DND-41 (cell line): ENCODE results near the gene SLC35F2.

ENCODE experiments used
- ATAC-seq: fragments of 200-7000 bp; cut with Tn5 transposase; 3 replicates; pipeline ENCODE4 v1.9.1; 2021; ENCODE audit warnings: low read depth; ENCODE audit not compliant: insufficient read depth
- DNase-seq: peaks from one replicate; pipeline ENCODE4 v3.0.0-alpha.2; 2020
- H2AFZ ChIP-seq: 2 replicates; pipeline ENCODE4 v1.6.0; 2012; ENCODE audit warnings: low read depth, low read length
- H3K27ac ChIP-seq: 2 replicates; pipeline ENCODE4 v1.5.1; 2012; ENCODE audit warnings: low read length, inconsistent platforms
- H3K27me3 ChIP-seq: fragments of 200-600 bp; sonication (generic); 2 replicates; pipeline ENCODE4 v1.6.0; 2012; ENCODE audit warnings: low read length, mild to moderate bottlenecking, inconsistent platforms; ENCODE audit not compliant: insufficient read depth, poor library complexity
- H3K36me3 ChIP-seq: 2 replicates; pipeline ENCODE4 v1.5.1; 2012; ENCODE audit warnings: low read length, inconsistent platforms; ENCODE audit not compliant: insufficient read depth
- H3K4me1 ChIP-seq: 2 replicates; pipeline ENCODE4 v1.5.1; 2012; ENCODE audit warnings: mild to moderate bottlenecking, low read length; ENCODE audit not compliant: insufficient read depth
- H3K4me2 ChIP-seq: 2 replicates; pipeline ENCODE4 v1.6.0; 2012; ENCODE audit warnings: mild to moderate bottlenecking, moderate library complexity, low read length, inconsistent platforms; ENCODE audit not compliant: insufficient read depth
- H3K4me3 ChIP-seq, 2 experiments: fragments of 200-600 bp in 1 of 2; shearing (Covaris generic) in 1 of 2; 2 replicates each; pipeline ENCODE4 v1.5.1; 2012 to 2016; ENCODE audit warnings: inconsistent platforms in 2 of 2, low read length in 2 of 2, mild to moderate bottlenecking in 2 of 2, low read depth in 1 of 2, moderate library complexity in 1 of 2
- H3K79me2 ChIP-seq: 2 replicates; pipeline ENCODE4 v1.6.0; 2012; ENCODE audit warnings: low read length, inconsistent platforms; ENCODE audit not compliant: insufficient read depth
- H3K9ac ChIP-seq: 2 replicates; pipeline ENCODE4 v1.6.0; 2012; ENCODE audit warnings: low read depth, mild to moderate bottlenecking, inconsistent platforms, low read length, moderate library complexity
- H3K9me3 ChIP-seq: 2 replicates; pipeline ENCODE4 v1.5.1; 2012; ENCODE audit warnings: low read length, moderate library complexity, mild to moderate bottlenecking, inconsistent platforms; ENCODE audit not compliant: insufficient read depth, severe bottlenecking
- H4K20me1 ChIP-seq: 2 replicates; pipeline ENCODE4 v1.6.0; 2012; ENCODE audit warnings: low read length; ENCODE audit not compliant: insufficient read depth
- EZH2 ChIP-seq: IDR thresholded peaks from 3 replicates; pipeline ENCODE4 v1.6.1; 2012; ENCODE audit warnings: borderline replicate concordance, low read depth, mild to moderate bottlenecking, moderate library complexity, low read length, inconsistent platforms; ENCODE audit not compliant: severe bottlenecking
- TF ChIP-seq, protein P1 (sequence below): IDR thresholded peaks from 2 replicates; pipeline ENCODE4 v1.5.1; 2012; ENCODE audit warnings: borderline replicate concordance, low read length, moderate library complexity, mild to moderate bottlenecking; ENCODE audit not compliant: poor library complexity, severe bottlenecking; ENCODE audit errors: extremely low read depth

SLC35F2 gene

GRCh38 chr11:107851704-107852310 lies 6.8 kb downstream of the SLC35F2 start:
- H3K27me3 ChIP-seq = no peaks in the 10 kb centered on the region
- no peaks in the 10 kb centered on the region for H3K4me1 ChIP-seq
- no peak overlapping the region for H3K27ac ChIP-seq
- H3K36me3 ChIP-seq = no peaks in the 10 kb centered on the region
- no peak overlapping the region for H3K4me3 ChIP-seq
- no peak for ATAC-seq
- no peak overlapping the region for H3K9ac ChIP-seq
- no peak for DNase-seq
- H3K9me3 ChIP-seq = no peaks in the 10 kb centered on the region
- H2AFZ ChIP-seq = no peak overlapping the region
- no peak overlapping the region for H3K4me2 ChIP-seq
- no peaks in the 10 kb centered on the region for H3K79me2 ChIP-seq
- TF ChIP-seq, protein P1, sequence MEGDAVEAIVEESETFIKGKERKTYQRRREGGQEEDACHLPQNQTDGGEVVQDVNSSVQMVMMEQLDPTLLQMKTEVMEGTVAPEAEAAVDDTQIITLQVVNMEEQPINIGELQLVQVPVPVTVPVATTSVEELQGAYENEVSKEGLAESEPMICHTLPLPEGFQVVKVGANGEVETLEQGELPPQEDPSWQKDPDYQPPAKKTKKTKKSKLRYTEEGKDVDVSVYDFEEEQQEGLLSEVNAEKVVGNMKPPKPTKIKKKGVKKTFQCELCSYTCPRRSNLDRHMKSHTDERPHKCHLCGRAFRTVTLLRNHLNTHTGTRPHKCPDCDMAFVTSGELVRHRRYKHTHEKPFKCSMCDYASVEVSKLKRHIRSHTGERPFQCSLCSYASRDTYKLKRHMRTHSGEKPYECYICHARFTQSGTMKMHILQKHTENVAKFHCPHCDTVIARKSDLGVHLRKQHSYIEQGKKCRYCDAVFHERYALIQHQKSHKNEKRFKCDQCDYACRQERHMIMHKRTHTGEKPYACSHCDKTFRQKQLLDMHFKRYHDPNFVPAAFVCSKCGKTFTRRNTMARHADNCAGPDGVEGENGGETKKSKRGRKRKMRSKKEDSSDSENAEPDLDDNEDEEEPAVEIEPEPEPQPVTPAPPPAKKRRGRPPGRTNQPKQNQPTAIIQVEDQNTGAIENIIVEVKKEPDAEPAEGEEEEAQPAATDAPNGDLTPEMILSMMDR = no peak
- no peak for TF ChIP-seq EZH2
- H4K20me1 ChIP-seq = no peaks in the 10 kb centered on the region

DNA sequence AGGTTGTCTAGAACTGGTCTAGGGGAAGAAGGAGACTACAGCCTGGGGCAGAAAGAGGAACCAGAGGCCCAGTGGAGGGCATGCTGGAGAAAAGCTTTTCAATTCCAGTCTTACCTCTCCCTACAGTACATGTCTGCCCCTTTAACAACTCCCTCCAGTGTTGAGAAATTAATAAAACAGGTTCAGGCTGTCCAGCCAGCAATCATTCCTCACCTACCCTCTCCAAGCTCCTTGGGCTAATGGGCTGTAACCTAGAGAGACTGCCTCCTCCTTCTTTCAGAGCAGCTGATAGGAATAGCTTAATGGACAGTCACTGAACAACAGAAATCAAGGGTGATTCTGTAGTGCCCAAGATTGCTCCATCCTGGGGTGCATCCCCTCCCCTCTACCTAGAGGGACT lies 8.8 kb downstream of the SLC35F2 start:
- no peak overlapping the region for H2AFZ ChIP-seq
- ATAC-seq (no peak), DNase-seq (no peak)
- H4K20me1 ChIP-seq = no peaks in the 10 kb centered on the region
- no peaks in the 10 kb centered on the region for H3K4me1 ChIP-seq
- H3K79me2 ChIP-seq = no peaks in the 10 kb centered on the region
- TF ChIP-seq EZH2 = no peak
- no peak overlapping the region for H3K27ac ChIP-seq
- H3K9me3 ChIP-seq = no peaks in the 10 kb centered on the region
- no peak overlapping the region for H3K9ac ChIP-seq
- H3K36me3 ChIP-seq = no peaks in the 10 kb centered on the region
- no peaks in the 10 kb centered on the region for H3K27me3 ChIP-seq
- H3K4me2 ChIP-seq = no peak overlapping the region
- H3K4me3 ChIP-seq = no peak overlapping the region

GRCh38 chr11:107848345-107848744 lies 10.2 kb downstream of the SLC35F2 start:
- Histone ChIP-seq H4K20me1 (no peaks in the 10 kb centered on the region), H3K9ac (no peak overlapping the region), H3K4me1 (no peaks in the 10 kb centered on the region), H3K36me3 (no peaks in the 10 kb centered on the region), H2AFZ (no peak overlapping the region), H3K79me2 (no peaks in the 10 kb centered on the region), H3K4me3 (no peak overlapping the region), H3K27me3 (no peaks in the 10 kb centered on the region), H3K9me3 (no peaks in the 10 kb centered on the region), H3K4me2 (no peak overlapping the region), H3K27ac (no peak overlapping the region)
- ATAC-seq (no peak), DNase-seq (no peak)
- TF ChIP-seq, protein P1 = no peak
- TF ChIP-seq EZH2 = no peak

- Histone ChIP-seq H3K79me2 (no peaks in the 10 kb centered on the region), H3K27ac (no peak overlapping the region)
- ATAC-seq = no peak
Measured at GRCh38 chr11:107847184-107847583, 11.4 kb downstream of the SLC35F2 start.

More at GRCh38 chr11:107847184-107847583, 11.4 kb downstream of the SLC35F2 start:
- Histone ChIP-seq H3K27me3 (no peaks in the 10 kb centered on the region), H3K9ac (no peak overlapping the region), H2AFZ (no peak overlapping the region), H3K36me3 (no peaks in the 10 kb centered on the region), H3K9me3 (no peaks in the 10 kb centered on the region), H3K4me3 (no peak overlapping the region), H3K4me1 (no peaks in the 10 kb centered on the region), H4K20me1 (no peaks in the 10 kb centered on the region), H3K4me2 (no peak overlapping the region)
- no peak for DNase-seq
- TF ChIP-seq, protein P1 = no peak
- TF ChIP-seq EZH2 = no peak
